T-helper 1 cell treated with Interleukin-12 subunit alpha and Interleukin-12 subunit beta and Interleukin-4 antibody, amounts not matched to agents 30 ng/mL and 1 ng/mL, for 36 hours (primary cell): ENCODE data around the gene SCYL2. TPM values are rescaled to one million over a fixed set of nuclear protein-coding genes. Genes with fewer than 3 reads are reported as not detected.
"Not testable (repeated sequence)": the region's sequence is repeated elsewhere in the genome, so short reads cannot be mapped to it uniquely, and the experiment has no call there.

Experiments
- intact Hi-C: fragments of 100-400 bp; cut with micrococcal nuclease; formaldehyde crosslinking; loops from one replicate; pipeline ENCODE4 v1.15.1; 2024
- total RNA-seq: library from RNA; stranded (reverse); gene quantifications from 2 replicates; pipeline ENCODE4 v1.2.3, GENCODE V29; 2022

The SCYL2 gene
- total RNA-seq, 1 donor from 2014 or later = 39.0 TPM

GRCh38 chr12:100265107-100265506 lies 1.9 kb upstream of the SCYL2 start:
- intact Hi-C loops = loop anchor here (5.0 kb wide), 2 partner anchors 1612 to 1748 kb away; partner anchors contain the start of genes DRAM1 and TMPO

GRCh38 chr12:100265732-100266584 lies 1.0 kb upstream of the SCYL2 start:
- intact Hi-C loops = loop anchor here (2.0 to 5.0 kb wide), 5 partner anchors 31 to 1749 kb away; partner anchors contain the start of genes APAF1, ARL1, DRAM1 and IKBIP

- intact Hi-C loops = loop anchor here (2.0 to 5.0 kb wide), 5 partner anchors 32 to 1749 kb away; partner anchors contain the start of genes APAF1, ARL1, DRAM1 and IKBIP
These were observed 467 bp upstream of the SCYL2 start for GRCh38 chr12:100266585-100266834.

- intact Hi-C loops = loop anchor here (1.0 to 5.0 kb wide), 14 partner anchors 33 to 1853 kb away; partner anchors contain the start of genes ACTR6, APAF1, ARL1 and DRAM1
These were observed 765 bp downstream of the SCYL2 start for GRCh38 chr12:100267603-100268281.

- intact Hi-C loops = loop anchor here (5.0 kb wide), 2 partner anchors 1608 to 1752 kb away; partner anchors contain the start of genes DRAM1 and TMPO
These were observed 2.0 kb downstream of the SCYL2 start for GRCh38 chr12:100268835-100269564.

GRCh38 chr12:100273782-100274181 lies 6.8 kb downstream of the SCYL2 start:
- intact Hi-C loops = no loop called here

- intact Hi-C loops = no loop called here
These were observed 7.3 kb downstream of the SCYL2 start for GRCh38 chr12:100274291-100274690.

- intact Hi-C loops = no loop called here
These were observed 12.2 kb downstream of the SCYL2 start for GRCh38 chr12:100279159-100279558.

- intact Hi-C loops = no loop called here
These were observed 12.7 kb downstream of the SCYL2 start for GRCh38 chr12:100279607-100280244.

- intact Hi-C loops = not testable (repeated sequence)
These were observed 17.6 kb downstream of the SCYL2 start for GRCh38 chr12:100284556-100284955.

- intact Hi-C loops = no loop called here
These were observed 22.1 kb downstream of the SCYL2 start for GRCh38 chr12:100289038-100289437.

GRCh38 chr12:100290016-100290415 lies 23.0 kb downstream of the SCYL2 start:
- intact Hi-C loops = no loop called here

GRCh38 chr12:100293017-100293416 lies 26.0 kb downstream of the SCYL2 start:
- intact Hi-C loops = no loop called here

GRCh38 chr12:100294366-100294765 lies 27.4 kb downstream of the SCYL2 start:
- intact Hi-C loops = not testable (repeated sequence)

GRCh38 chr12:100295764-100296555 lies 29.0 kb downstream of the SCYL2 start:
- intact Hi-C loops = no loop called here

GRCh38 chr12:100302081-100302480 lies 35.1 kb downstream of the SCYL2 start:
- intact Hi-C loops = no loop called here

- intact Hi-C loops = no loop called here
These were observed 36.9 kb downstream of the SCYL2 start for GRCh38 chr12:100303831-100304230.

GRCh38 chr12:100304334-100304733 lies 37.4 kb downstream of the SCYL2 start:
- intact Hi-C loops = not testable (repeated sequence)

- intact Hi-C loops = not testable (repeated sequence)
These were observed 41.2 kb downstream of the SCYL2 start for GRCh38 chr12:100308138-100308537.

GRCh38 chr12:100311317-100311716 lies 44.3 kb downstream of the SCYL2 start:
- intact Hi-C loops = no loop called here
